ENCODE results near the gene OCEL1. TPM values are rescaled to one million over a fixed set of nuclear protein-coding genes. Genes with fewer than 3 reads are reported as not detected.

Gene OCEL1
- total and polyA plus RNA-seq, 2 of the 13 experiments (the other 11 are each of a cell fraction or from before 2014, with no cell fraction given): 10.6 to 17.2 TPM

GRCh38 chr19:17240062-17240752 is 14.2 kb downstream of the OCEL1 start (continued):
- TF ChIP-seq KDM4B (CRISPR knock-in tag; IDR thresholded peaks at IDR 0.05) (peak; percentile 45; the same call in 1 of the 2 replicates), STAG1 (CRISPR knock-in tag; IDR thresholded peaks at IDR 0.05) (0 out of 2 replicates have a peak, but pooled peaks have one; percentile 9), ZNF33A (CRISPR knock-in tag; IDR thresholded peaks at IDR 0.05; ENCODE audit: borderline replicate concordance) (no peak), ARID5B (CRISPR knock-in tag; IDR thresholded peaks at IDR 0.05) (peak; percentile 43; the same call in 1 of the 2 replicates), ZNF792 (CRISPR knock-in tag; IDR thresholded peaks at IDR 0.05) (no peak), FOXO1 (CRISPR knock-in tag; IDR thresholded peaks at IDR 0.05) (no peak), FOXK2 (IDR thresholded peaks at IDR 0.05) (no peak), CEBPG (CRISPR knock-in tag; IDR thresholded peaks at IDR 0.05) (no peak), NR2F1 (CRISPR knock-in tag; IDR thresholded peaks at IDR 0.05) (peak; percentile 62 to 67; a peak in 3 of 4 replicates), ZFP41 (CRISPR knock-in tag; IDR thresholded peaks at IDR 0.05; ENCODE audit: borderline replicate concordance) (no peak), ZBTB1 (CRISPR knock-in tag; IDR thresholded peaks at IDR 0.05; ENCODE audit: borderline replicate concordance) (no peak), HNF4G (IDR thresholded peaks at IDR 0.05; ENCODE audit: borderline replicate concordance, low read depth, low read length) (peak; percentile 79), HNF4G (CRISPR knock-in tag; IDR thresholded peaks at IDR 0.05; ENCODE audit: borderline replicate concordance, low read depth) (peak; percentile 72; the same call in 1 of the 2 replicates), HNF1A (IDR thresholded peaks at IDR 0.05; ENCODE audit: low read depth) (no peak), HNF1A (CRISPR knock-in tag; IDR thresholded peaks at IDR 0.05; ENCODE audit: borderline replicate concordance) (no peak), ZNF563 (CRISPR knock-in tag; IDR thresholded peaks at IDR 0.05) (no peak; the same call in 1 of the 2 replicates), HDAC1 (CRISPR knock-in tag; IDR thresholded peaks at IDR 0.05) (peak; percentile 68), STAT5B (CRISPR knock-in tag; IDR thresholded peaks at IDR 0.05) (no peak), BCL6 (CRISPR knock-in tag; IDR thresholded peaks at IDR 0.05) (peak; percentile 75), SMAD9 (CRISPR knock-in tag; IDR thresholded peaks at IDR 0.05) (no peak), ZNF317 (CRISPR knock-in tag; IDR thresholded peaks at IDR 0.05) (no peak), HNRNPUL1 (IDR thresholded peaks at IDR 0.05; ENCODE audit: low read depth, low read length) (no peak), HNRNPH1 (optimal IDR thresholded peaks at IDR 0.05; ENCODE audit: low read depth, low read length) (no peak), PHF8 (CRISPR knock-in tag; IDR thresholded peaks at IDR 0.05) (no peak), CREM (IDR thresholded peaks at IDR 0.05) (peak; percentile 42; the same call in 1 of the 2 replicates), CREM (CRISPR knock-in tag; IDR thresholded peaks at IDR 0.05) (no peak)

All from HepG2 (cell line).